Measurements from ENCODE around the gene ODAPH.

ODAPH gene

DNA sequence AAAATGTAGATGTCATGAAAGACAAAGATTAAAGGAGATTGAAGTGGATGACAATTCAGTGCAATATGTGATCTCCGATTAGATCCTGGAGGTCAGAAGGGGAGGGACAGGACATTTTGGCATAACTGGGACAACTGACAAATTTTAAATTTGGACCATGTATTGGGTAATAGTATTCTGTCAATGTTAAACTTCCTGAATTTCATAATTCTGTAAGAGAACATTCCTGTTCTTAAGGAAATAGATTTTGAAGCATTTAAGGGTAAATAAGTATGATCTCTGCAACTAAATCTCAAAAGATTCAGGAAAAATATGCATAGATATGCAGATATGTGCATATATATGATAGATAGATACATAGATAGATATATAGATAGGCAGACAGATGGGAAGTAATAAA is 11.0 kb downstream of the ODAPH start:
- Mint-ChIP-seq H3K9me3 (no peaks in the 10 kb centered on the region), H3K27me3 (peaks cover 2% of the 10 kb centered on the region), H3K27ac (no peak overlapping the region), H3K4me3 (no peak overlapping the region), H3K36me3 (ENCODE audit: low read depth) (no peaks in the 10 kb centered on the region), H3K4me1 (ENCODE audit: low read depth) (no peaks in the 10 kb centered on the region)
- DNase-seq = no peak

DNA sequence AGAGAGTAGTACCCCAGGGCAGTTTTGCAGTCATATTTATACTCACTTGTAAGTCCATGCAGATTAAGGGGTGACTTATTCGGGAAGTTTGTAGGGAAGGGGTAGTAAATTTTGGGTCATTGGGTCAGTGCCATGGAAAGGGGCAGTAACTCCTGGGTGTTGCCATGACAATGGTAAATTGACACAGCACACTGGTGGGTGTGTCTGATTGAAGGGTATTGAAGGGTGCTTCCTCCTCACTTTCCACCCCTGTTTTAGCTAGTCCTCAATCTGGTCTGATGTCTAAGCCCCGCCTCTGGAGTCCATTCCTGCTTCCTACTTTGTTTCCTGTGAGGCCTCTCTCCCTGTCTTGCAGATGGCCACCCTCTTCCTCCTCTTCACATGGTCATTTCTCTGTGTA is 11.9 kb downstream of the ODAPH start:
- no peaks in the 10 kb centered on the region for H3K36me3 Mint-ChIP-seq (ENCODE audit: low read depth)
- no peak overlapping the region for H3K4me3 Mint-ChIP-seq
- no peak for DNase-seq
- H3K27ac Mint-ChIP-seq = no peak overlapping the region
- H3K9me3 Mint-ChIP-seq = no peaks in the 10 kb centered on the region
- H3K4me1 Mint-ChIP-seq (ENCODE audit: low read depth) = no peaks in the 10 kb centered on the region
- H3K27me3 Mint-ChIP-seq = no peaks in the 10 kb centered on the region

DNA sequence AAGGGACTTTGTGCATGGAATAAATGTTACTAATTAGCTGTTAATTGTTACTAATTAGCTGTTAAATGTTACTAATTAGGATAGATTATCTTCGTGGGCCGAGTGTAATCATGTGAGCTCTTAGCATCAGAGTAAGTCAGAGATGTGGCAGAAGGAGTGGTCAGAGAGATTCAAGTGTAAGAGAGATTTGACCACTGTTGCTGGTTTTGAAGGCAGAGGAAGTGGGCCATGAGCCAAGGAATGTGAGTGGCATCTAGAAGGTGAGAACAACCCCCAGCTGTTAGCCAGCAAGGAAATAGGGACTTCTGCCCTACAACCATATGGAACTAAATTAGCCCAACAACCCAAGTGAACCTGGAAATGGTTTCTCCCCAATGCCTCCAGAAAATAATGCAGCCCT is 28.2 kb downstream of the ODAPH start:
- Mint-ChIP-seq H3K36me3 (ENCODE audit: low read depth) (no peaks in the 10 kb centered on the region), H3K27ac (no peak overlapping the region), H3K27me3 (peaks cover 3% of the 10 kb centered on the region), H3K9me3 (no peaks in the 10 kb centered on the region), H3K4me3 (no peak overlapping the region), H3K4me1 (ENCODE audit: low read depth) (no peaks in the 10 kb centered on the region)
- DNase-seq = no peak

DNA sequence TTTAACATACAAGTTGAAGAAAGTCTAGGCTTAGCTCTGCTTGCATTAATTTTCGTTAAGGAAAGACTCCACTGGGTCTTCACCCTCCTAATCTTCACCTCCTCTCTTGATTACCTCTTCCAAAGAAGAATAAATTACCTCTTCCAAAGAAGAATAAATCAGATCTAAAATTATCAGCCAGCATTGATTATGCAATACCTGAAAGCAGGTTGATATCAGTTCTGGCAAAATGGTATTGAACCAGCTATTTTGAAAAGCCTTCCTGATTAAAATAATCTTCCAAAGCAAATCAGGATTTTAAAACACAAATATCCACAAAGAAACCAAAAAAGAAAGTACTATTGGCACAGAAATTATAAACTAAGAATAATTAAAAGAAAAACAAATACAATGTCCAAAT is 37.5 kb downstream of the ODAPH start:
- no peak overlapping the region for H3K27ac Mint-ChIP-seq
- no peaks in the 10 kb centered on the region for H3K27me3 Mint-ChIP-seq
- H3K4me3 Mint-ChIP-seq = no peak overlapping the region
- DNase-seq = no peak
- no peaks in the 10 kb centered on the region for H3K36me3 Mint-ChIP-seq (ENCODE audit: low read depth)
- H3K4me1 Mint-ChIP-seq (ENCODE audit: low read depth) = peaks cover 4% of the 10 kb centered on the region
- H3K9me3 Mint-ChIP-seq = no peaks in the 10 kb centered on the region

DNA sequence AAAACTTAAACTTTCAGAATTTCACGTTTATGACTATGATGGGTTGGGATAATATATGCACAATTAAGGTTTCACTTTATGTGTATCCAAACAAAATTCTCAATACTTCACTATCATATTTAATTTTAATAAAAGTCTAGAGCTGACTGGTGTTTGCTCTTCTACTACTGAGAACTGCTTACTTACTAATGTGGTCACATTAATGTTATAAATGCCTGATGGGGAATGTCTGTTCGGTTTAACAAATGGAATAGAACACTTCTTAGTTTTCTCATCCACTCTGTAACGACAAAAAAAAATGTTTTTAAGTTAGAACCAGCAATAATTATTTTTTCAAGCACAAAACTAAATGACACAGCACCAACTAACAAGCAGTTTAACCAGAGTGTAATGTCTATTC is 40.2 kb downstream of the ODAPH start:
- Mint-ChIP-seq H3K4me1 (ENCODE audit: low read depth) (peaks cover 5% of the 10 kb centered on the region), H3K4me3 (no peak overlapping the region), H3K27me3 (no peaks in the 10 kb centered on the region), H3K36me3 (ENCODE audit: low read depth) (no peaks in the 10 kb centered on the region), H3K27ac (no peak overlapping the region), H3K9me3 (no peaks in the 10 kb centered on the region)
- DNase-seq = no peak

DNA sequence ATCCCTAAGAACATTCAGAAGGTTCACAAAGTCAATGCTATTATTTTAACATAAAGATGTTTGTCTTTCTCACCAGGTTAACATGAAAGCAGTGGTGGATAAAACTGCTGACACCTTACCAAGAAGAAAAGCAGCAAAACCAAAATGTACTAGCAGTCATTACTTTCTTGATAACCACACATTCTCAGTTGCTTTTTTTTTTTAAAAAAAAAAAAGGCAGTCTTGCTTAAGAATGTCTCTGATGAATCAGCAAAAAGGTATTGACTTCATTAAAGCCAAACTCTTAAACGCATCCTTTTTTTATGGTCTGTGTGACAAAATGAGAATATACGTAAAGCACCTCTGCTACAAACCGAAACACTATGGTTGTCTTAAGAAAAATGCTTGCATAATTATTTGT is 42.5 kb downstream of the ODAPH start:
- H3K36me3 Mint-ChIP-seq (ENCODE audit: low read depth) = no peaks in the 10 kb centered on the region
- no peaks in the 10 kb centered on the region for H3K9me3 Mint-ChIP-seq
- H3K27me3 Mint-ChIP-seq = no peaks in the 10 kb centered on the region
- no peak overlapping the region for H3K4me3 Mint-ChIP-seq
- no peak for DNase-seq
- H3K4me1 Mint-ChIP-seq (ENCODE audit: low read depth) = peaks cover 5% of the 10 kb centered on the region
- no peak overlapping the region for H3K27ac Mint-ChIP-seq

DNA sequence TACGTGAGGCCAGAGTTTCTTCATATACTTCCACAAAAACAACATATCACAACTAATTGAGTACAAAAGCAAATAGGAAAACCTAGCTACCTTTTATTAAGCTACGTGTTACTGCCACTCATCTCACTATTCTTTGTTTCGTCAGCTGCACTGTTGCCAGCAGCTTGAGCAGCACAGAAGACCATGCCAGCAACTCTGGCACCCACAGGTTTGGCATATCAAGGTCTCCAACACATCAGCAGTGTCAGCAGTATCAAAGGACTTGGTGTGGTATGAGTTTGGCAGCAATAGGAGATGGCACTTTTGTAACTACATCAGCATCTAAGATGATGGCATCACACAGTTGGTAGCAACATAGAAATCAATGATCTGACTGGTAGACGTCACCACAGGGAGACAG is 43.8 kb downstream of the ODAPH start:
- DNase-seq = no peak
- no peak overlapping the region for H3K27ac Mint-ChIP-seq
- no peaks in the 10 kb centered on the region for H3K36me3 Mint-ChIP-seq (ENCODE audit: low read depth)
- H3K4me1 Mint-ChIP-seq (ENCODE audit: low read depth) = peaks cover 5% of the 10 kb centered on the region
- H3K27me3 Mint-ChIP-seq = no peaks in the 10 kb centered on the region
- H3K9me3 Mint-ChIP-seq = no peaks in the 10 kb centered on the region
- H3K4me3 Mint-ChIP-seq = no peak overlapping the region

DNA sequence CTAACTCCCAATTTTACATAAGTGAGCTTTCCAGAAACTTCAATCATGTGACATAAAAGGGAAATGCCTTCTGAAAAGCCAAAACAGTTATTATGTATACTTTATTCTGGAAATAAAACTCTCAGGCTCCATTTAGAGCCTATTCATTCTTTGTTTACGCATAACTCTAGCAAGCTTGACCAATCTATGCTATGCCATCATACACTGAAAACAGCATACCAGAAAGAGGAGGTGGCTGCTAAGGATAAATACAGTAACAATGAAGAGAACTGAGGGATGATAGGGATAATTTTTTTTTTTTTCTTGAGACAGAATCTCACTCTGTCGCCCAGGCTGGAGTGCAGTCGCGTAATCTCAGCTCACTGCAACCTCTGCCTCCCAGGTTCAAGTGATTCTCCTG is 50.1 kb downstream of the ODAPH start:
- Mint-ChIP-seq H3K27me3 (no peaks in the 10 kb centered on the region), H3K9me3 (no peaks in the 10 kb centered on the region), H3K4me1 (ENCODE audit: low read depth) (no peaks in the 10 kb centered on the region), H3K27ac (no peak overlapping the region), H3K36me3 (ENCODE audit: low read depth) (no peaks in the 10 kb centered on the region), H3K4me3 (no peak overlapping the region)
- no peak for DNase-seq

DNA sequence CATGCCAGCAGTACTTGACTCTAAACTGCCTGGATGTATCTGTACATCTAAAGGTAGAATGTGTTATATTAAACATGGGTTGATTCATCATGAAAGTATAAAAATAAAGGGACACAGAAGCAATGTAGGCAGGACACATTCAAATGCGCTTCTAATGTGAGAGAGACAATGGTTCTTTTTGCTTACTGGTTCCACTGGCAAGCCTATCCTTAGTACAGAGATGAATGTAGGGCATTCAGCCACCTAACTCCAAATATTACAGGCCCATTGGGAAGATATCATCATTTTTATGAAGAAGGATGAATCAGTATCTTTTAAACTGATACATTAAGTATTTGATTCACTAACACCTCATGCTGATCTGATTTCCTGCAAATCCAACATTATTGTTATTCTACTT is 56.4 kb downstream of the ODAPH start:
- Mint-ChIP-seq H3K9me3 (no peaks in the 10 kb centered on the region), H3K4me1 (ENCODE audit: low read depth) (no peaks in the 10 kb centered on the region), H3K27ac (no peak overlapping the region), H3K36me3 (ENCODE audit: low read depth) (no peaks in the 10 kb centered on the region), H3K27me3 (no peaks in the 10 kb centered on the region), H3K4me3 (no peak overlapping the region)
- DNase-seq = no peak
